Measurements from ENCODE around the gene KCNJ5.

Gene KCNJ5

GRCh38 chr11:128871168-128871610, 20.0 kb upstream of the KCNJ5 start:
- DNase-seq (ENCODE audit: low read depth in 3 of 3, low spot score in 1 of 3): no peak

GRCh38 chr11:128872094-128872493, 19.1 kb upstream of the KCNJ5 start:
- no peak for DNase-seq (ENCODE audit: low read depth in 3 of 3, low spot score in 1 of 3)

- no peak for DNase-seq (ENCODE audit: low read depth in 3 of 3, low spot score in 1 of 3)
Observed at GRCh38 chr11:128872594-128872993, 18.6 kb upstream of the KCNJ5 start.

- DNase-seq (ENCODE audit: low read depth in 3 of 3, low spot score in 1 of 3): no peak
Observed at GRCh38 chr11:128874427-128874826, 16.7 kb upstream of the KCNJ5 start.

GRCh38 chr11:128876133-128876650, 15.0 kb upstream of the KCNJ5 start:
- no peak for DNase-seq (ENCODE audit: low read depth in 3 of 3, low spot score in 1 of 3)

GRCh38 chr11:128877726-128878125, 13.4 kb upstream of the KCNJ5 start:
- no peak for DNase-seq (ENCODE audit: low read depth in 3 of 3, low spot score in 1 of 3)

GRCh38 chr11:128878455-128878854, 12.7 kb upstream of the KCNJ5 start:
- no peak for DNase-seq (ENCODE audit: low read depth in 3 of 3, low spot score in 1 of 3)

GRCh38 chr11:128879817-128880216, 11.3 kb upstream of the KCNJ5 start:
- DNase-seq (ENCODE audit: low read depth in 3 of 3, low spot score in 1 of 3): no peak

GRCh38 chr11:128881221-128881620, 9.9 kb upstream of the KCNJ5 start:
- no peak for DNase-seq (ENCODE audit: low read depth in 3 of 3, low spot score in 1 of 3)

GRCh38 chr11:128882451-128882850, 8.7 kb upstream of the KCNJ5 start:
- no peak for DNase-seq (ENCODE audit: low read depth in 3 of 3, low spot score in 1 of 3)

GRCh38 chr11:128884054-128884453, 7.1 kb upstream of the KCNJ5 start:
- DNase-seq (ENCODE audit: low read depth in 3 of 3, low spot score in 1 of 3): no peak

GRCh38 chr11:128884703-128885338, 6.3 kb upstream of the KCNJ5 start:
- DNase-seq (ENCODE audit: low read depth in 3 of 3, low spot score in 1 of 3): no peak

GRCh38 chr11:128886406-128887124, 4.6 kb upstream of the KCNJ5 start:
- no peak for DNase-seq (ENCODE audit: low read depth in 3 of 3, low spot score in 1 of 3)

GRCh38 chr11:128888034-128888985, 2.8 kb upstream of the KCNJ5 start:
- DNase-seq (ENCODE audit: low read depth in 3 of 3, low spot score in 1 of 3): no peak

GRCh38 chr11:128889657-128890213, 1.4 kb upstream of the KCNJ5 start:
- no peak for DNase-seq (ENCODE audit: low read depth in 3 of 3, low spot score in 1 of 3)

- DNase-seq (ENCODE audit: low read depth in 3 of 3, low spot score in 1 of 3): no peak
Observed at GRCh38 chr11:128890216-128890542, 977 bp upstream of the KCNJ5 start.

- no peak for DNase-seq (ENCODE audit: low read depth in 3 of 3, low spot score in 1 of 3)
Observed at GRCh38 chr11:128891913-128892398, 800 bp downstream of the KCNJ5 start.

GRCh38 chr11:128892866-128893565, 1.9 kb downstream of the KCNJ5 start:
- DNase-seq (ENCODE audit: low read depth in 3 of 3, low spot score in 1 of 3): no peak

GRCh38 chr11:128893578-128894285, 2.6 kb downstream of the KCNJ5 start:
- DNase-seq (ENCODE audit: low read depth in 3 of 3, low spot score in 1 of 3): no peak

GRCh38 chr11:128894286-128894681, 3.1 kb downstream of the KCNJ5 start:
- DNase-seq (ENCODE audit: low read depth in 3 of 3, low spot score in 1 of 3): no peak
